DMS114 treated with DMSO at 0.1 percent for 48 hours (cell line): ENCODE data around the gene DIS3L.
A peak's percentile ranks its signal among the peaks of the same experiment; 100 is the strongest.
"Not testable (repeated sequence)": the region's sequence is repeated elsewhere in the genome, so short reads cannot be mapped to it uniquely, and the experiment has no call there.

Experiments
- DNase-seq: peaks from one replicate; lab custom pipeline; 2025; ENCODE audit not compliant: unreplicated experiment; lab: John Stamatoyannopoulos, UW

The DIS3L gene

DNA sequence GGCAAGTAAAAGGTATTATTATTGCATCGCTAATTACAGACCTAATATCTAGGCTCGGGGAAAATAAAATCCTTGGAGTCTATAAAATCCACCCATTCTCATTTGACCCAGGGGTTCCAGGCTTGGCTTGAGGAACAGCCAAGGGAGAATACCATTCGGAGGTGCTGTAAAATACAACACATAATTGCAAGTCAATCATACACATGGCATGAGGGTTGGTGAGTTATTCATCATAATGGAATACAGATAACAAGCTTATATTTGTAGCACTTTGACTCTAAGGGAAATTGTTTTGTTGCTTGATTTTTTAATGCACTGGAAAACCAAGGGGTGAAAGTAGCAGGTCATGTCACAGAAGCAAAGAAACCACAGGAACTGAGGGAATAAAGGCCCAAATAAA lies 16.8 kb upstream of the DIS3L start:
- no peak for DNase-seq

DNA sequence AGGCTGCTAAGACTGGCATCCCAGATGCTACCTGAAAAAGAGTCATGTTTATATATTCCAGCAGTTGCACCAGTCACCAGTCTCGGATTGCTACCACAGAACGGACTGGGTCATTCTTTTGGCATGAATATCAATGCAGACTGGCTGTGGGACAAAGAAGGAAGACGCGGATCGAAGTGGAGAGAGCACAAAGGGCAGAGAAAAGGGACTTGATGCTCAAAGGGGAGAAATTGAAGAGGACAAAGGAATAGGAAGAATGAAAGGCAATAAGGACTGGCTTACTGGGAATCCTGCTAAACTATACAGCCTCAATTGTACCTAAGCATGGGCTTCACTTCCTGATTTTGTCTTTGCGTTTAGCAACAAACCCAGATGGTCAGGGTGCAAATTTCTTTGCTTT lies 15.3 kb upstream of the DIS3L start:
- DNase-seq, result no peak

GRCh38 chr15:66278671-66279070 lies 14.7 kb upstream of the DIS3L start:
- no peak for DNase-seq

DNA sequence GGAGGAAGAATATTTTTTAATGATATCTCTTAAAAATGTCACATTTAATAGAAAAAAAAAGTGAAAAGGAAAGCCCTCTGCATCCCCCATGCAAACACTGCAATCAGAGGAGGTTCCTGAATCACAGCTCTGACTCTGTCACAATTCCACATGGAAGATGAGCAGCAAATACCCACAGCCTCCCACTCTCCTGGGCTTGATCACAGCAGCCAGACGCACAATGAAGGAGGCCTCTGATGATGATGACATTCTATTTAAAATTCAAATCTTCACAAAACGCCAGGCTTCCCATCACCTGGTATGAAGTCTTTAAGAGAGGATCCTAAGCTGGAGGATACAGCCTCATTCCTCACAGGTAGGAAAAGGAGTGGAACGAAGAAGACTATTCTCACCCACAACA lies 9.1 kb upstream of the DIS3L start:
- DNase-seq, result no peak

DNA sequence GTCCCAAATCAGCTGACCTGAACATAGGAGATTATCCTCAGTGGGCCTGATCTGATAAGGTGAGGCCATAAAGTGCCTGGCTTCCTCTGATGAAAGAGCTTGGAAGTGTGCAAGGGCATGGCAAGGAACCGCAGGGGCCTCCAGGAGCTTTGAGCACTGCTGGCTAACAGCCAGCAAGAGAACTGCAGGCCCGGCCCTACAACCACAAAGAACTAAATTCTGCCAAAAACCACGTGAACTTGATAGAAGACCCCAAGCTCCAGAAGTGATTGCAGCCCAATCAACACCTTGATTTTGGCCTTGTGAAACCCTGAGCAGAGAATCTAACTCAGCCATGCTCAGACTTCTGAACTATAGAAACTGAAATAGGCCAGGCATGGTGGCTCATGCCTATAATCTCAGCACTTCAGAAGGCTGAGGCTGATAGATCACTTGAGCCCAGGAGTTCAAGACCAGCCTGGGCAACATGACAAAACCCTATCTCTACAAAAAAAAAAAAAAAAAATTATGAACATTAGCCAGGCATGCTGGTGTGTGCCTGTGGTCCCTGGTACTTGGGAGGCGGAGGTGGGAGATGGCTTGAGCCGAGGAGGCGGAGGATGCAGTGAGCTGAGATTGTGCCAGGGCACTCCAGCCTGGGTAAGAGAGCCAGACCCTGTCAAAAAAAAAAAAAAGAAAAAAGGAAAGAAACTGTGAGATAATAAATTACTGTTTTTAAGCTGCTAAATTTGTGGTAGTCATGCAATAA lies 7.7 kb upstream of the DIS3L start:
- no peak for DNase-seq

DNA sequence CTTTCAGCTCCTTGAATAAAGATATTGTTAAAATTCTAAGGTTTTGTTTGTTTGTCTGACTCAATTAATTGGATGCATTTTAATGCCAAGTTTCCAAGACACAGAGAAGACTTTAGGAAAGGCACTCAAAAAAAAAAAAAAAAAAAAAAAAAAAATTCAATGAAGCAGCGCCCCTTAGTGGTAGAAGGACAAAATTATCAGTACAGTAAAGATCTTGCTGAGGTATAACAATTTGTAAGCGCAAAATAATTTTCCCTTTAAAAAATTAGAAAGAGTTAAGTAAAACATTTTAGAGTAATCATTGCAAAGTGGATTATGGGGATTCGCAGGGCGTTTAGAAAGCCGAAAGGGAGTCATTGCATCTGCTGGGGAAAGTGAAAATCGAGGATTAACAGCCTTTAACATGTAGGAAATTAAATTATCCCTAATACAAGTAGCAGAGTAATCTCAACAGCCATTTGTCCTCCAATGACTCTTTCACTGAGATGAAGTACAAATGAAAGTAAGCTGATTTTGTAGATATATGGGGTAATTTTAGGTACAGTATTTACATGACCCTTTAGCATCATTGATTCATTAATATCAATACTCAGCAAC lies 5.8 kb upstream of the DIS3L start:
- peak; percentile 51 for DNase-seq

- no peak for DNase-seq
Measured at GRCh38 chr15:66288093-66288492, 5.3 kb upstream of the DIS3L start.

GRCh38 chr15:66288551-66289185 lies 4.7 kb upstream of the DIS3L start:
- no peak for DNase-seq

DNA sequence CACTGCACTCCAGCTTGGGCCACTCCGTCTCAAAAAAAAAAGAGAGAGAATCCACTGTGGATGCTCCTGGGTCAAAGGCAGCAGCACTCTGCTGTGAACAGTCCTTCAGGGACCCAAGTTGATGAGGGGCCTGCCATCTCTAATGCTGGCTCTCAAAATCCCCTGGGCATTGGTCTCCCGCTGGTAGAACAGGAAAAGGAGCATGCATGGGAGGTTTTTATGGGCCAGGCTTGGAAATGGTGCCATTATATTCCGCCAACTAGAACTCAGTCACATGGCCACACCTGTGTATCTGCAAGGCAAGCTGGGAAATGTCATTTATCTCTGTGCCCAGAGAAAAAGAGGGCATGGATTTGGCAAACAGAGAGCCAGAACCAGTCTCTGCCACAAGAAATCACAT lies 3.4 kb upstream of the DIS3L start:
- no peak for DNase-seq

GRCh38 chr15:66290518-66290917 lies 2.9 kb upstream of the DIS3L start:
- DNase-seq, result no peak

- no peak for DNase-seq
Measured at GRCh38 chr15:66291816-66292570, 1.4 kb upstream of the DIS3L start.

DNA sequence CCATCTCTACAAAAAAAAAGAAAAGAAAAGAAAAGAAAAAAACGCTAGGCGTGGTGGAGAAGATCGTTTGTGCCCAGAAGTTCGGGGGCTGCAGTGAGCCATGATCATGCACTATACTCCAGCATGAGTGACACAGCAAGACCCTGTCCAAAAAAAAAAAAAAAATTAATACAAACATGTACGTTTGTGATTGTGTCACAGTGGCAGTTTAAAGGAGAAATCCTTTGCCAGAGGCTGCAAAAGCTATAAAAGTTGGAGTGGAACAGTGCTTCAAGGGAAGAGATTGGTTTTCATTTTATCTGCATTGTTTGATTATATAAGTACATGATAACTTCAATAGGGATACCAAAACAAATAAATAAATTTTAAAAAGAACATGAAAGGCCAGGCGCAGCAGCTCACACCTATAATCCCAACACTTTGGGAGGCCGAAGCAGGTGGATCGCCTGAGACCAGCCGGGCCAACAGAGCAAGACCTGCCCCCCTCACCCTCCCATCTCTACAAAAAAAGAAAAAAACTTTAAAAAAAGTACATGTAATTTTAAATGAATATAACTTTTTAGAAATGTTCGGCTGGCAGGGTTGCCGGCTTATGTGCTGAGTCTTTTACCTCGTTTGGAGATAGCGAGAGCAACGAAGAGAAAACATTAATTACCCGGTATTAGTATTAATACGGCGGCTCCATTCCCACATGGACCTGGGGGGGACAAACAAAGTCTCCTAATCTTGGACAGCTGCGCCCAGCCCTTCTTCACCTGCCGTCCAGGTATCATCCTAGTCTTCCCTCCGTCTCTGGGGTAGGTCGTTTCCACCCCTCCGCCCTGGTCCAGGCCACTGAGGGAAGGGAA lies 573 bp upstream of the DIS3L start:
- no peak for DNase-seq

GRCh38 chr15:66294157-66294931 lies 976 bp downstream of the DIS3L start:
- peak; percentile 22 for DNase-seq

GRCh38 chr15:66294932-66295235 lies 1.5 kb downstream of the DIS3L start:
- DNase-seq, result no peak

DNA sequence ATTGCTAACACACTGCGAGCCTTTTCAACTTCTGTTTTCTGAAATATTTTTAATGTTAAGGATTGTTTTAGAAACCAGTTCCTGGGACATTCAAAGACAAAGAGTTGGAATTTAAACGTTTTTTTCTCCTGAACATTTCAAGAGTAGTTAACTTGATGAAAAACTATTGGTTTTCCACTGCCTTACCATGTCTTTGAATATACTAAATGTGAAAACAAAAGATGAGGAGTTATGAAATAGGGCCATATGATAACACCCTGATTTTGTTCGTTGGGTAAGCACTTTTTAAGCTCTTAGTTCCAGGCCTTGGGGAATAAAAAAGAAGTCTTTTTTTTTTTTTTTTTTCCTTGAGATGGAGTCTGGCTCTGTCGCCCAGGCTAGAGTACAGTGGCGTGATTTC lies 2.8 kb downstream of the DIS3L start:
- no peak for DNase-seq

DNA sequence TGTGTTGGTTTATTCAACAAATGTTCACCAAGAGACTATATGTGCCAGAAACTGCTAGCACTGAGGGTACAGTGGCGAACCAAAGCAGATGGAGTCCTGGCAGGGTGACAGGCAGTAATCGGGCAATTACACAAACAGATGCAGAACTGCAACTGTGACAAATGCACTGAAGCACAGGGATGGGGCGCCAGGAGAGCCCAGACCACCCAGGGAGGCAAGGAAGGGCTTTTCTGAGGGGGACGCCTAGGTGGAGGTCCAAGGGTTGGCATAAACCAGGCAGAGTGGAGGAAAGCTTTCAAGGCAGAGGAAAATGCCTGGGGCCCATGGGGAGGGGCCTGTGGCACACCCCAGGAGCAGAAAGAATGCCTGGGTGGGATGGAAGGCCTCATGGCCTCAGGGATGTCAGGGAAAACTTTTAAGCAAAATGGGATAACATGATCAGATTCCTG lies 5.5 kb downstream of the DIS3L start:
- no peak for DNase-seq

- no peak for DNase-seq
Measured at GRCh38 chr15:66302489-66303278, 9.3 kb downstream of the DIS3L start.

DNA sequence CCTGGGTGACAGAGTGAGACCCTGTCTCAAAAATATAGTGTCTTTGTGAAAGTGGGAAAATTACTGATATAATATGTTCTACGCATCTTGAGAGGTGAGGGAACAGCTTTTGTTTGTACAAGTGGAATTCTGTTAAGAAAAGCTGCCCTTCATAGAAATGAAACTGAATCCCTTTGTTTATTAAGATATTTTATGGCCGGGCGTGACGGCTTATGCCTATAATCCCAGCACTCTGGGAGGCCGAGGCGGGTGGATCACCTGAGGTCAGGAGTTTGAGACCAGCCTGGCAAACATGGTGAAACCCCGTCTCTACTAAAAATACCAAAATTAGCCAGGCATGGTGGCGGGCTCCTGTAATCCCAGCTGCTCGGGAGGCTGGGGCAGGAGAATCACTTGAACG lies 11.1 kb downstream of the DIS3L start:
- DNase-seq, result not testable (repeated sequence)

GRCh38 chr15:66306381-66306780 lies 13.0 kb downstream of the DIS3L start:
- no peak for DNase-seq
